Thoracic aorta (tissue), 2 donors: ENCODE measurements around the gene PPIE. TPM values are rescaled to one million over a fixed set of nuclear protein-coding genes. Genes with fewer than 3 reads are reported as not detected.
A peak's percentile ranks its signal among the peaks of the same experiment; 100 is the strongest.

ENCODE experiments used
- ATAC-seq: fragments of 150-250 bp; one replicate; pipeline ENCODE4 v1.8.0; 2017; ENCODE audit warnings: low read depth; ENCODE audit not compliant: insufficient number of reproducible peaks, low FRiP score
- DNase-seq: peaks from one replicate; pipeline ENCODE4 v3.0.0-alpha.2; 2020; ENCODE audit warnings: low spot score
- H3K27ac ChIP-seq, 2 donors: fragments of 200-600 bp; sonication (generic); 1 replicate in 1 of 2; 2 replicates in 1 of 2; pipeline ENCODE4 v1.5.1; 2016; ENCODE audit warnings: mild to moderate bottlenecking in 2 of 2, moderate library complexity in 2 of 2
- H3K27me3 ChIP-seq: fragments of 200-600 bp; sonication (generic); replicated peaks from 2 replicates; pipeline ENCODE4 v1.6.0; 2016; ENCODE audit warnings: mild to moderate bottlenecking; ENCODE audit not compliant: insufficient read depth
- H3K36me3 ChIP-seq: fragments of 200-600 bp; sonication (generic); one replicate; pipeline ENCODE4 v1.5.1; 2016
- H3K4me1 ChIP-seq, 2 donors: fragments of 200-600 bp; sonication (generic); 1 replicate in 1 of 2; 2 replicates in 1 of 2; pipeline versions ENCODE4 v1.5.1 to v1.6.0; 2016; ENCODE audit warnings: low read depth in 2 of 2, mild to moderate bottlenecking in 1 of 2; ENCODE audit not compliant: control insufficient read depth in 1 of 2
- H3K4me3 ChIP-seq: fragments of 200-600 bp; sonication (generic); 2 replicates; pipeline ENCODE4 v1.5.1; 2016; ENCODE audit warnings: mild to moderate bottlenecking
- H3K9me3 ChIP-seq: fragments of 200-600 bp; sonication (generic); 2 replicates; pipeline ENCODE4 v1.5.1; 2016
- total RNA-seq, 2 donors: library from RNA; depleted of rRNA; stranded (reverse); fragments of >200 nt; gene quantifications; one replicate each; pipeline versions ENCODE4 v1.1.0 to v1.2.3, GENCODE V29; 2016
- TF ChIP-seq, protein P1 (sequence below): fragments of 200-600 bp; sonication (generic); IDR thresholded peaks from one replicate; pipeline ENCODE4 v1.5.1; 2019; ENCODE audit warnings: antibody characterized with exemption

The PPIE gene
- total RNA-seq, 2 donors from 2014 or later = 30.4 to 53.9 TPM

DNA sequence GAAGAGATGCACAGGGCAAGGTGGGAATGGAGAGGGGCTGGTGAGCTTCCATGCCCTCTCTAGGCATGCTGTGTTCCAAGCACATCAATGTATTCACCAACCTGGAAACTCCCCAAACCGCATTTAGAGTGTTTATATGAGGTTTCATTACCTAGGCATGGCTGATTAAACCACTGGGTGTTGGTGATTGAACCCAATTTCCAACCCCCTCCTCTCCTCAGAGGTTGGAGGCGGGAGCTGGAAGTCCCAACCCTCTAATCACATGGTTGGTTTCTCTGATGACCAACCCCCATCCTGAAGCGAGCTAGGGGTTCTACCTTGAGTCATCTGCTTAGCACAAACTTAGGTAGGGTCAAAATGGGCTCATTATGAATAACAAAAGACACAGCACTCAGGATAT, 3.0 kb upstream of the PPIE start:
- H3K36me3 ChIP-seq = no peaks in the 10 kb centered on the region
- H3K4me3 ChIP-seq = no peak overlapping the region
- H3K9me3 ChIP-seq = no peaks in the 10 kb centered on the region
- no peaks in the 10 kb centered on the region for H3K27me3 ChIP-seq
- H3K4me1 ChIP-seq = peaks cover 9 to 30% of the 10 kb centered on the region in 2 donors
- H3K27ac ChIP-seq = no peak overlapping the region
- TF ChIP-seq, protein P1, sequence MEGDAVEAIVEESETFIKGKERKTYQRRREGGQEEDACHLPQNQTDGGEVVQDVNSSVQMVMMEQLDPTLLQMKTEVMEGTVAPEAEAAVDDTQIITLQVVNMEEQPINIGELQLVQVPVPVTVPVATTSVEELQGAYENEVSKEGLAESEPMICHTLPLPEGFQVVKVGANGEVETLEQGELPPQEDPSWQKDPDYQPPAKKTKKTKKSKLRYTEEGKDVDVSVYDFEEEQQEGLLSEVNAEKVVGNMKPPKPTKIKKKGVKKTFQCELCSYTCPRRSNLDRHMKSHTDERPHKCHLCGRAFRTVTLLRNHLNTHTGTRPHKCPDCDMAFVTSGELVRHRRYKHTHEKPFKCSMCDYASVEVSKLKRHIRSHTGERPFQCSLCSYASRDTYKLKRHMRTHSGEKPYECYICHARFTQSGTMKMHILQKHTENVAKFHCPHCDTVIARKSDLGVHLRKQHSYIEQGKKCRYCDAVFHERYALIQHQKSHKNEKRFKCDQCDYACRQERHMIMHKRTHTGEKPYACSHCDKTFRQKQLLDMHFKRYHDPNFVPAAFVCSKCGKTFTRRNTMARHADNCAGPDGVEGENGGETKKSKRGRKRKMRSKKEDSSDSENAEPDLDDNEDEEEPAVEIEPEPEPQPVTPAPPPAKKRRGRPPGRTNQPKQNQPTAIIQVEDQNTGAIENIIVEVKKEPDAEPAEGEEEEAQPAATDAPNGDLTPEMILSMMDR = no peak
- DNase-seq = no peak
- no peak for ATAC-seq

DNA sequence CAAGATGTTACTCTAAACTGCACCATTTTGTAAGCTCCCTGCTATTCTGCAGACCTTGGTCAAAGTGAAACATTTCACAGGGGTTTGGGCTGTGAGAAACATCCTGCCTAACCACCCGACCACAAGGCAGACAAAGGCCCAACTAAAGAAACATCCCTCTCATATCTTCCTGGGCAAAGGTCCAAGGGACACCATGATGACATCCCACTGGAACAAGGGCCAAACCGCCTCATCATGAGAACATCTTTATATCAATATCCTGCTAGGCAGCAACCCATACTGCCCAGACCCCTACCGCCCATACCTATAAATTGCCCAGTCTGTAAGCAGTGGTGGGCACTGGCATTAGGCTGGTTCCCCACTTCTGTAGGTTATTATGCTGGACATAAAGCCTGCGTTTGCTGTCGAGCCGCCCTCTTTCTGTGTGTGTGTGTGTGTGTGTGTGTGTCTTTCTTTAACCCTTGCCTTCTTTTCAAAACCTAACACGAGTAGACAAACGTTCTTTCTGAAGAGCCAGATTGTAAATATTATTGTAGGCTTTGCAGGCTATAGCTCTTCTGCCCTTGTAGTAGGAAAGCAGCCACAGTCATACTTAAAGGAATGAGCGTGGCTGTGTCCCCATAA, 1.0 kb upstream of the PPIE start:
- TF ChIP-seq, protein P1 = no peak
- DNase-seq (no peak), ATAC-seq (no peak)
- Histone ChIP-seq H3K4me3 (no peak overlapping the region), H3K36me3 (peaks cover under 1% of the 10 kb centered on the region), H3K9me3 (no peaks in the 10 kb centered on the region), H3K27me3 (no peaks in the 10 kb centered on the region), H3K4me1 (peaks cover 9 to 31% of the 10 kb centered on the region in 2 donors), H3K27ac (no peak overlapping the region)

DNA sequence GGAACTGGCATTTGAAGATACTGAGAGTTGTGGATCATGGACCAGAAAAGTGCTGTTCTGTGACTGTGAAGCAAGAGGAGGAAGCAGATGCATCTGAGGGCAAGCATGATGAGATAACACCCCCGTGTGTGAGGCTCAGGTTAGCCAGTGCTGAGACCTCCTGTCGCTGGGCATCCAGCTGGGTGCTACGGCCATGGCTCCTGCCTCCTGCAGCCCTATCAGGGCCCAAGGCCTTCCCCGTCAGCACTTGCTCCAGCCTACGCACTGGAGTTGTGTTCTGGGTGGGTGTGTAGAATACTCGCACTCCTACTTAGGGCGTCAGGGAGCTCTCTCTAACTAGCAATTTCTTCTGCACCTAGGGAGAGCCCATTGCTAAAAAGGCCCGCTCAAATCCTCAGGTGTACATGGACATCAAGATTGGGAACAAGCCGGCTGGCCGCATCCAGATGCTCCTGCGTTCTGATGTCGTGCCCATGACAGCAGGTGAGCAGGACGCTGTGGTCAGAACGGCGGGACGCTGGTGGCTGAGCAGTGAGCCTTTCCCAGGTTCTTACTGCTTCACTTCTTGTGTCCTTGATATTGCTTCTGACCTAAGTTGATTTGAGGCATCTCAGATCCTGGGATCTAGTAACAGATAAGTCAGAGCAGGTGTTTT, 6.5 kb downstream of the PPIE start:
- Histone ChIP-seq H3K27ac (no peak overlapping the region), H3K36me3 (peaks cover 63% of the 10 kb centered on the region), H3K4me3 (no peak overlapping the region), H3K9me3 (no peaks in the 10 kb centered on the region), H3K4me1 (peaks cover 0 to 6% of the 10 kb centered on the region in 2 donors), H3K27me3 (no peaks in the 10 kb centered on the region)
- TF ChIP-seq, protein P1 = no peak
- DNase-seq (no peak), ATAC-seq (no peak)

GRCh38 chr1:39751595-39751994, 12.9 kb downstream of the PPIE start:
- Histone ChIP-seq H3K9me3 (no peaks in the 10 kb centered on the region), H3K27me3 (no peaks in the 10 kb centered on the region), H3K36me3 (peaks cover 65% of the 10 kb centered on the region), H3K27ac (no peak overlapping the region), H3K4me1 (peaks cover 11 to 38% of the 10 kb centered on the region in 2 donors), H3K4me3 (no peak overlapping the region)
- TF ChIP-seq, protein P1 = no peak
- DNase-seq (no peak), ATAC-seq (no peak)

DNA sequence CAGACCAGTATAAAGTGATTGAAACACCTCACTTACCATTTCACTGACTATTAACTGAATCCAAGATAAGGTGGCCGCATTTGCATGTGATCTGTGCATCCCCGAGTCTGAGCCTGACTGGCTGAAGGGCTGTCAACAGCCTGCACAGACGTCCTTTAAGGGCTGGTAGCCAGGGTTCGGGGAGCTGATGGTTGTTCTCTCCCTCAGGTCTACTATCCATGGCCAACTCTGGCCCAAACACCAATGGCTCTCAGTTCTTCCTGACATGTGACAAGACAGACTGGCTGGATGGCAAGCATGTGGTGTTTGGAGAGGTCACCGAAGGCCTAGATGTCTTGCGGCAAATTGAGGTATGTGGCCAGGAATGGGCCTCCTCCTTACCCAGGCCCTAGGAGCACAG, 14.0 kb downstream of the PPIE start:
- no peaks in the 10 kb centered on the region for H3K27me3 ChIP-seq
- peaks cover 11 to 38% of the 10 kb centered on the region in 2 donors for H3K4me1 ChIP-seq
- ATAC-seq (no peak), DNase-seq (no peak)
- H3K36me3 ChIP-seq = peaks cover 58% of the 10 kb centered on the region
- peak overlapping the region; percentile 71 to 75 for H3K27ac ChIP-seq
- H3K4me3 ChIP-seq = no peak overlapping the region
- no peaks in the 10 kb centered on the region for H3K9me3 ChIP-seq
- TF ChIP-seq, protein P1 = no peak
